LNCAP (cell line): ENCODE data around the gene CDKN2D.

Experiments
- TF ChIP-seq, protein P1 (sequence below): fragments of 450-650 bp; IDR thresholded peaks from 2 replicates; pipeline ENCODE4 v1.5.1; 2017; ENCODE audit warnings: mild to moderate bottlenecking

The CDKN2D gene

DNA sequence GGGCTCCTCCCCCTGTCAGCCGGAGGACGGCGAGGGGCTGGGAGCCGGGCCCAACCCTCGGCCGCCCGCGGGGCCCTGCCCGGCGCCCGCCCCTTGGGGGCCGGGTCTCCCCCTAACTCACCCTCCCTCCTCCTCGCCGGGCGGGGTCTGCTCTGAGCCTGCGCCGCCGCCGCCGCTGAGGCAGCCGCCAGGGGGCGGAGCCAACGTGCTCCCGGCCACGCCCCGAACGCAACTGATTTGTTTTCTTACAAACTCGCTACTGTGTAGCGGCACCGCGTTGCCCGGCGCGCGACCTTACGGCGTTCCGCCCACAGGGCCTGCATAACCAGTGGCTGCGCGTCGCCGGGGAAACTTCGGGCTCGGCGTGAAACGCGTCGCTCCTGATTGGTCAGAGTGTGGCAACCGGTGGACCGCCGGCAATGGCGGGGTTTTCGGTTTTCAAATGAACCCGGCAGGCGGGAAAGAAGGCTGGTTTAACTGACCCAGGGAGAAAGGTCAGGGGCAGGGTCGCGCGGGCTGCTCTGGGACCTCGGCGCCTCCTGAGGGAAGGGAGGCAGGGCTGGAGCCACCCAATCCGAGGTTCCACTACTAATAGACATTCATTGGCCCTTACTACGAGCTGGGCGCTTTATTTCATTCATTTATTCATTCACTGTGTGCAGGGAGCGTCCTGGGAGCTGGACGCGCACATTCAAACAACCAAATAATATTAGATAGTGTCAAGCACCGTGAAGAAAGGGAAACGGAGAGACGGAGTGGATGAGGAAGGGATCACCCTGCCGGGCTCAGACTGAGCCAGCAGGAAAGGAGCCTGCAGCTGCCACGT lies at the start of gene CDKN2D:
Gene CDKN2D (minus strand): TSS at position 154 of the 826 bp plus-strand sequence. CDS start 326 bp downstream, outside the sequence.
- TF ChIP-seq, protein P1, sequence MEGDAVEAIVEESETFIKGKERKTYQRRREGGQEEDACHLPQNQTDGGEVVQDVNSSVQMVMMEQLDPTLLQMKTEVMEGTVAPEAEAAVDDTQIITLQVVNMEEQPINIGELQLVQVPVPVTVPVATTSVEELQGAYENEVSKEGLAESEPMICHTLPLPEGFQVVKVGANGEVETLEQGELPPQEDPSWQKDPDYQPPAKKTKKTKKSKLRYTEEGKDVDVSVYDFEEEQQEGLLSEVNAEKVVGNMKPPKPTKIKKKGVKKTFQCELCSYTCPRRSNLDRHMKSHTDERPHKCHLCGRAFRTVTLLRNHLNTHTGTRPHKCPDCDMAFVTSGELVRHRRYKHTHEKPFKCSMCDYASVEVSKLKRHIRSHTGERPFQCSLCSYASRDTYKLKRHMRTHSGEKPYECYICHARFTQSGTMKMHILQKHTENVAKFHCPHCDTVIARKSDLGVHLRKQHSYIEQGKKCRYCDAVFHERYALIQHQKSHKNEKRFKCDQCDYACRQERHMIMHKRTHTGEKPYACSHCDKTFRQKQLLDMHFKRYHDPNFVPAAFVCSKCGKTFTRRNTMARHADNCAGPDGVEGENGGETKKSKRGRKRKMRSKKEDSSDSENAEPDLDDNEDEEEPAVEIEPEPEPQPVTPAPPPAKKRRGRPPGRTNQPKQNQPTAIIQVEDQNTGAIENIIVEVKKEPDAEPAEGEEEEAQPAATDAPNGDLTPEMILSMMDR, result no peak

DNA sequence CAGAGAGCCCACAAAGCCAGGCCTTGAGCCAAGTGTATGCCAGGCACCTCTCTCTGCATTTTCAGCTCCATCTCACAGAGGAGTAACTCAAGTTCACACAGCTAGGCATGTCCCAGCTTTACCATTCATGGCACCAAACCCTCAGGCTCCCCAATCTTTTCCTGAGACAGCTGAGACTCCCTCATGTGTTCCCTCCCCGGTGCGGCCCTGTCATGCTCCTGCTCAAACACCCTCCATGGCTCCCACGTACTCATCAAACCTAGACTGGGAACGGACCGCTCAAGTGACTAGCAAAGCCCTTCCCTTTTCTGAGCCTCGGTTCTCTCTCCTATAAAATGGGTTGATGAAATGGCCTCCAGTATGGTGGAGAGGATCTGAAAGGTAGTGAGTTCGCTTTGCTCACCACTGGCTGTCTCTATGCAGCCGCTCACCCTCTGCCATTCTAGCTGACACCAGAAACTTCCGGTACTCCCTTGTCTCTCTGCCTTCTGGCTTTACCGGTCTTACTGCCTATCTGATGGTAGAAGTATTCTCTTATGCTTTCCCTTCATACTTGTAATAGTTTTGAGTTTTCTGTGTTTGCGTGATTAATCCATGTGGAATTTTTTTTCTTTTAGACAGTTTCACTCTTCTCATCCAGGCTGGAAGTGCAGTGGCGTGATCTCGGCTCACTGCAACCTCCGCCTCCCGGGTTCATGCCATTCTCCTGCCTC lies 48.8 kb upstream of the CDKN2D start:
- TF ChIP-seq, protein P1, result no peak

DNA sequence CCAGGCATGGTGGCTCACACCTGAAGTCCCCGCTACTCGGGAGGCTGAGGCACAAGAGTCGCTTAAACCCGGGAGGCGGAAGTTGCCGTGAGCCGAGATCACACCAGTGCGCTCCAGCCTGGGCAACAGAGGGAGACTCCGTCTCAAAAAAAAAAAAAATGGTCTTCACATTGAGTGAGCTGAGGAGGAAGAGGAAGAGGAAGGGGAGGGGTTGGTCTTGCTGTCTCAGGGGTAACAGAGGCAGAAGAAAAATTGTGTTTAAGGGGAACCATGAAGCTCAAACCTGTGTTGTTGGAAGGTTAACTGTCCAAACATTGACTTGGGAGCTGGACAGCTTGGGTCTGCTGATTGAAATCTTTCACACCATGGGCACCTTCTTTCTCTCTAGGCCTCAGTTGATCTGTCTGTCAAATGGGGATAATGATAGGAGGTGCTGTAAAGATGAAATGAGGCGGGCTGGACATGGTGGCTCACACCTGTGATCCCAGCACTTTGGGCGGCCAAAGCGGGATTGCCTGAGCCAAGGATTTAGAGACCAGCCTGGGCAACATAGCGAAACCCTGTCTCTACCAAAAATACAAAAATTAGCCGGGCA lies 46.7 kb upstream of the CDKN2D start:
- TF ChIP-seq, protein P1, result no peak

DNA sequence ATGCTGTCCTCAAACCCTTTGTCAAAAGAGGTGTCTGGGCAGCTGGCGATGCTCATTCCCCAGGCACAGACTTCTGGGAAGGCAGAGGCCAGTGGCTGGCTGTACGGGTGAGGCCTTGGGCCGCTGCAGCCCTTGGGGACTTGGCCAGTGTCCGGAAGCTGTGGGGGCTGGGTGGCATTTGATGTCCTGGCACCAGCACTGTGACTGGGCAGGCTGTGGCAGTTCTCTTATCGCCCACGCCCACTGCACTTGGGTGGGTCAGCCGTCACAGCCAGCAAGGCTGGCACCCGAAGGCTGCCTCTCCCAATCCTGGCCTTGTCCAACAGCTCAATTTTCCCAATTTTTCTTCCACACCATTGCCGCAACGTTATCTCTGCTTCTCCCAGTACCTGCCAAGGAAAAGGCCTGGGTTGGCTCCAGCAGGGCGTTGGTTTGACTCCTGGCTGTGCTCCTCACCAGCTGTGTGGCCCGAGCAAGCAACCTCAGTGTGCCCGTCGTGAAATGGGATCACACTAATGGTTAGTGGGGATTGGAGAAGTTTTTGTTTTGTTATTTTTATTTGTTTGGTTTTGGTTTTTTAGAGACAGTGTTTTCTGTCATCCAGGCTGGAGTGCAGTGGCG lies 43.8 kb upstream of the CDKN2D start:
- TF ChIP-seq, protein P1, result no peak

DNA sequence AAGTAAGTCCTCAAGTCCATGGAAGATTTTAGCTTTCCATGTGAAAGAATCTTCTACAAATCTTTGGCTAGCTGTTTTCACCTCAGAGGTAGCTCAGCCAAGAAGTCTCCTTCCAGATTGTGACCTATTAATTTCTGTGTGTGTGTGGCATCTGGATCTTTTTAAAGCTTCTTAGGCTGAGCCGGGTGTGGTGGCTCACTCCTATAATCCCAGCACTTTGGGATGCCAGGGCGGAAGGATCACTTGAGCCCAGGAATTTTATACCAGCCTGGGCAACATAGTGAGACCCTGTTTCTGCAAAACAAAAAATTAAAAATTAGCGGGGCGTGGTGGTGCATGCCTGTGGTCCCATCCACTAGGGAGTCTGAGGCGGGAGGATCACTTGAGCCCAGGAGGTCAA lies 43.1 kb upstream of the CDKN2D start:
- TF ChIP-seq, protein P1, result no peak

DNA sequence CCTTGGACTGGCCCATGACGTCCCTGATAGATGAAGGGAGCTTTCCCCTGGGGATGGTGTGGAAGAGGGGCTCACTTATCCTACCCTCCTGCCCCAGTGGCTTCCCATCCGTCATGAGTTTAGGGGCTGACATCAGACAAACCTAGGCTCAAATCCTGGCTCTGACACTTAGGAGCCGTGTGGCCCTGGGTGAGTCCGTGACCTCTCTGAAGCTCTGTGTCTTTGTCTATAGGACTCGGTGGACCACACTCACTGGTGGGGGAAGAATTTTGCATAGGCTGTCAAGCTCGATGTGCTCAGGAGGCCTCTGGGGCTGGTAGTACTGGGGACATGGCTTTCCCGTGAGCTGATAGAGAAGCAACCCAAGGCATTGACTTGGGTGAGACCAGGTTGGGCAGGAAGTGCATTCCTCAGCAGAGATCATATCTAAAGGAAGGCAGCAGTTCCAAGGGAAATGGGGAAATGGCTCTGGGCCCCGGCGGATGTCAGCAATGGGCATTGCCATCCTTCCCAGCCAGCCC lies 35.7 kb upstream of the CDKN2D start:
- TF ChIP-seq, protein P1, result no peak

DNA sequence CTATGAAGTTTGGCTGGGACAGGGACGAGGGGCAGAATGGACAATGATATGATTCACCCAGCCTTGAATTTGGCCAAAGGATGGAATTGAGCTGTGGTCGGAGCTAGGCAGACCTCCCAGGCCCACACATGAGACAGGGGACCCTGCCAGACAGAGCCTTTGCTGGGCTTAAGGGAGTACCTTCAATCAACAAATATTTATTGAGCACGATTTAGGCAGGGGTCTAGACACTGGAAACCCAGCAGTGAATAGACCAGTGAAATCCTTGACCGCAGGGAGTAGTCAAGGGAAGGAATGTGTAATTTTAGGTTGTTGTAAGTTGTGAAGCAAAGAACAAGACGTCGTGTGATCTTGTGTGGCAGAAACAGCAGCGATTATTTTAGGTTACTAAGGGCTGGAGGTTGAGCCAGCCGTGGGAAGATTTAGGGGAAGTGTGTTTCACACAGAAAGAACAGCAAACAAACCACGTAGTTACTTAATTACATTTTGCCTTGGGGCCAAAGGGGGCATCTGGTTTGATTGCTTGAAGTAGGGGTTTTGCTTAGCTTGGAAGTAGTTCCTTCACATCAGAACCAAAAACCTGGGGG lies 35.2 kb upstream of the CDKN2D start:
- TF ChIP-seq, protein P1, result no peak
